ENCODE results near the gene STAB2.

- no peak for TF ChIP-seq GABPA (IDR thresholded peaks at IDR 0.05; ENCODE audit: borderline replicate concordance, insufficient read depth, low read length)
- TF ChIP-seq CTCF (IDR thresholded peaks at IDR 0.05; ENCODE audit: control extremely low read depth in 1 of 3, insufficient read depth in 1 of 3, low read depth in 1 of 3, low read length in 3 of 3) = no peak
These were observed 204.4 kb downstream of the STAB2 start for GRCh38 chr12:103791350-103791920.
